ENCODE measurements around the gene FYCO1.
A peak's percentile ranks its signal among the peaks of the same experiment; 100 is the strongest.

FYCO1 gene

GRCh38 chr3:45911511-45912226 lies 84.0 kb downstream of the FYCO1 start:
- DNase-seq, result no peak

GRCh38 chr3:45910892-45911291 lies 84.7 kb downstream of the FYCO1 start:
- no peak for DNase-seq

GRCh38 chr3:45909542-45909941 lies 86.1 kb downstream of the FYCO1 start:
- no peak for DNase-seq

- no peak for DNase-seq
Observed at GRCh38 chr3:45908761-45909160, 86.9 kb downstream of the FYCO1 start.

- DNase-seq, result no peak
Observed at GRCh38 chr3:45907769-45908705, 87.6 kb downstream of the FYCO1 start.

- DNase-seq, result no peak
Observed at GRCh38 chr3:45906681-45907407, 88.8 kb downstream of the FYCO1 start.

- DNase-seq, result no peak
Observed at GRCh38 chr3:45905755-45906154, 89.9 kb downstream of the FYCO1 start.

- no peak for DNase-seq
Observed at GRCh38 chr3:45904931-45905330, 90.7 kb downstream of the FYCO1 start.

- no peak for DNase-seq
Observed at GRCh38 chr3:45896956-45897355, 98.7 kb downstream of the FYCO1 start.

GRCh38 chr3:45895686-45896468 lies 99.7 kb downstream of the FYCO1 start:
- no peak for DNase-seq

GRCh38 chr3:45894015-45894414 lies 101.6 kb downstream of the FYCO1 start:
- no peak for DNase-seq

- DNase-seq, result no peak
Observed at GRCh38 chr3:45892161-45892560, 103.5 kb downstream of the FYCO1 start.

- no peak for DNase-seq
Observed at GRCh38 chr3:45890405-45890804, 105.2 kb downstream of the FYCO1 start.

- peak in 1 of 2 donors; percentile 16 for DNase-seq
Observed at GRCh38 chr3:45889337-45889736, 106.3 kb downstream of the FYCO1 start.

- no peak for DNase-seq
Observed at GRCh38 chr3:45887759-45888511, 107.7 kb downstream of the FYCO1 start.

GRCh38 chr3:45887285-45887684 lies 108.3 kb downstream of the FYCO1 start:
- DNase-seq, result no peak

GRCh38 chr3:45885979-45886705 lies 109.5 kb downstream of the FYCO1 start, which contains the start of gene CCR9:
Gene CCR9 (plus strand): TSS chr3:45886543. CDS start chr3:45894934, 8,391 bp downstream.
- no peak for DNase-seq

GRCh38 chr3:45884368-45885201 lies 111.0 kb downstream of the FYCO1 start:
- DNase-seq, result no peak

GRCh38 chr3:45881078-45882022 lies 114.3 kb downstream of the FYCO1 start:
- DNase-seq, result no peak
